Spleen (tissue), 11 donors: ENCODE measurements around the gene SPON1. TPM values are rescaled to one million over a fixed set of nuclear protein-coding genes. Genes with fewer than 3 reads are reported as not detected.

Source experiments
- DNase-seq: peaks from one replicate; pipeline ENCODE4 v3.0.0-alpha.2; 2020
- H3K27ac ChIP-seq, 8 donors: fragments of 200-600 bp; sonication (generic) in 7 of 8; 1 replicate in 4 of 8; 2 replicates in 4 of 8; pipeline versions ENCODE4 v1.5.0 to v1.8.0; 2016 to 2021; ENCODE audit warnings: inconsistent platforms in 4 of 8, mild to moderate bottlenecking in 4 of 8, moderate library complexity in 1 of 8
- H3K27me3 ChIP-seq, 7 donors: fragments of 200-600 bp; sonication (generic) in 6 of 7; replicated peaks in 1 of 7; 1 replicate in 4 of 7; 2 replicates in 3 of 7; pipeline versions ENCODE4 v1.5.0 to v1.8.0; 2016 to 2021; ENCODE audit warnings: inconsistent platforms in 3 of 7, mild to moderate bottlenecking in 1 of 7
- H3K36me3 ChIP-seq, 6 donors: fragments of 200-600 bp; sonication (generic) in 5 of 6; 1 replicate in 4 of 6; 2 replicates in 2 of 6; pipeline versions ENCODE4 v1.5.0 to v1.8.0; 2016 to 2021; ENCODE audit warnings: inconsistent platforms in 2 of 6
- H3K4me1 ChIP-seq, 6 donors: fragments of 200-600 bp; sonication (generic) in 5 of 6; 1 replicate in 3 of 6; 2 replicates in 3 of 6; pipeline versions ENCODE4 v1.5.0 to v1.8.0; 2016 to 2021; ENCODE audit warnings: inconsistent platforms in 3 of 6
- H3K4me3 ChIP-seq, 8 donors: fragments of 200-600 bp; sonication (generic) in 7 of 8; 1 replicate in 4 of 8; 2 replicates in 4 of 8; pipeline versions ENCODE4 v1.5.0 to v1.8.0; 2016 to 2021; ENCODE audit warnings: inconsistent platforms in 4 of 8, mild to moderate bottlenecking in 4 of 8, moderate library complexity in 2 of 8
- H3K9me3 ChIP-seq, 8 donors: fragments of 200-600 bp; sonication (generic) in 7 of 8; 1 replicate in 4 of 8; 2 replicates in 4 of 8; pipeline versions ENCODE4 v1.5.0 to v1.8.0; 2016 to 2021; ENCODE audit warnings: inconsistent platforms in 4 of 8
- CTCF ChIP-seq, 11 experiments: fragments of 200-600 bp in 7 of 11; fragments of 450-650 bp in 4 of 11; sonication (generic) in 4 of 11; IDR thresholded peaks in 8 of 11; conservative IDR thresholded peaks in 3 of 11; 1 replicate in 7 of 11; 2 replicates in 4 of 11; pipeline versions ENCODE4 v1.4.0 to v1.8.0; 2016 to 2021; ENCODE audit warnings: antibody characterized with exemption in 11 of 11, inconsistent platforms in 4 of 11, mild to moderate bottlenecking in 1 of 11
- POLR2A ChIP-seq, 3 donors: fragments of 450-650 bp; IDR thresholded peaks; one replicate each; pipeline ENCODE4 v1.5.1; 2017; ENCODE audit warnings: antibody characterized with exemption in 3 of 3, mild to moderate bottlenecking in 1 of 3
- POLR2AphosphoS5 ChIP-seq, 3 donors: sonication (generic); formaldehyde crosslinking; IDR thresholded peaks; one replicate each; pipeline ENCODE4 v1.5.1; 2017; ENCODE audit warnings: antibody characterized with exemption in 3 of 3
- WGBS, 5 donors: extraction: QIAGEN DNeasy Blood & Tissue Kit in 3 of 5; methylation state at CpG; one replicate each; pipeline versions ENCODE4 v1.1.5 to v1.1.7; 2013 to 2018; 5-methylcytosine and 5-hydroxymethylcytosine counted together
- intact Hi-C: fragments of 100-400 bp; cut with DNase I; formaldehyde crosslinking; loops from one replicate; pipeline ENCODE4 v1.15.0; 2023; ENCODE audit warnings: low total_unique reads
- polyA plus RNA-seq, 3 donors: library from polyadenylated mRNA; stranded (reverse); fragments of 200-250 nt; gene quantifications; one replicate each; pipeline ENCODE4 v1.2.1, GENCODE V29; 2013
- total RNA-seq, 7 donors: library from RNA; depleted of rRNA in 3 of 7; stranded (reverse); fragments of >200 nt in 3 of 7; fragmentation: NEBNext Ultra II Directional in 4 of 7; extraction: Animal tissue kit (Norgen Biotek cat#: 25700) in 4 of 7; gene quantifications; one replicate each; pipeline versions ENCODE4 v1.1.0 to v1.2.1, GENCODE V29; 2016 to 2021
- donor health status: healthy with polysubstance abuse.
- donor health status: DM: no; HTN: no; CAD: no; lungs with moderate emphysema.
- donor health status: DM: no; HTN: no; CAD: no.
- donor health status: Bipolar disorder and iron deficiency.
- donor health status: healthy.
- donor health status: DM: no; HTN: no; CAD: no.
- donor health status: DM: yes; HTN: yes; CAD: no.

The SPON1 gene
- total and polyA plus RNA-seq, 10 donors = 0.72 to 99.2 (median 10.1) TPM

- Histone ChIP-seq H3K36me3 (no peaks in the 10 kb centered on the region), H3K27ac (no peak overlapping the region), H3K4me3 (no peak overlapping the region), H3K27me3 (no peaks in the 10 kb centered on the region), H3K4me1 (no peaks in the 10 kb centered on the region), H3K9me3 (no peaks in the 10 kb centered on the region)
- TF ChIP-seq POLR2AphosphoS5 (IDR thresholded peaks at IDR 0.05) = no peak
- TF ChIP-seq CTCF (IDR thresholded peaks at IDR 0.05 in 8 of 11, conservative IDR thresholded peaks at IDR 0.05 in 3 of 11) = no peak
- no peak for TF ChIP-seq POLR2A (IDR thresholded peaks at IDR 0.05)
- DNase-seq = no peak
- WGBS, 5 donors = 53 to 87% (median 73%) methylated on average over 1 of the region's 1 CpG
- intact Hi-C loops = no loop called here
Measured at GRCh38 chr11:14055936-14056335, 93.4 kb downstream of the SPON1 start.

- TF ChIP-seq POLR2A (IDR thresholded peaks at IDR 0.05) = no peak
- TF ChIP-seq CTCF (IDR thresholded peaks at IDR 0.05 in 8 of 11, conservative IDR thresholded peaks at IDR 0.05 in 3 of 11) = no peak
- TF ChIP-seq POLR2AphosphoS5 (IDR thresholded peaks at IDR 0.05) = no peak
- 78 to 97% (median 86%) methylated on average over 5 of the region's 5 CpGs for WGBS, 5 donors
Measured at GRCh38 chr11:14058061-14058460, 95.5 kb downstream of the SPON1 start.

GRCh38 chr11:14059491-14059890 lies 97.0 kb downstream of the SPON1 start:
- Histone ChIP-seq H3K9me3 (no peaks in the 10 kb centered on the region), H3K27ac (no peak overlapping the region), H3K4me1 (no peaks in the 10 kb centered on the region), H3K36me3 (no peaks in the 10 kb centered on the region), H3K27me3 (no peaks in the 10 kb centered on the region), H3K4me3 (no peak overlapping the region)
- 38 to 68% (median 49%) methylated on average over 1 of the region's 1 CpG for WGBS, 5 donors
- no peak for DNase-seq
- TF ChIP-seq CTCF (IDR thresholded peaks at IDR 0.05 in 8 of 11, conservative IDR thresholded peaks at IDR 0.05 in 3 of 11) (no peak), POLR2A (IDR thresholded peaks at IDR 0.05) (no peak), POLR2AphosphoS5 (IDR thresholded peaks at IDR 0.05) (no peak)
- intact Hi-C loops = no loop called here

More at GRCh38 chr11:14058061-14058460, 95.5 kb downstream of the SPON1 start:
- no peaks in the 10 kb centered on the region for H3K9me3 ChIP-seq
- no peaks in the 10 kb centered on the region for H3K36me3 ChIP-seq
- no peak for DNase-seq
- H3K27ac ChIP-seq = no peak overlapping the region
- no peaks in the 10 kb centered on the region for H3K4me1 ChIP-seq
- no peak overlapping the region for H3K4me3 ChIP-seq
- intact Hi-C loops = no loop called here
- H3K27me3 ChIP-seq = no peaks in the 10 kb centered on the region

- Histone ChIP-seq H3K27ac (no peak overlapping the region), H3K36me3 (no peaks in the 10 kb centered on the region), H3K9me3 (no peaks in the 10 kb centered on the region), H3K27me3 (no peaks in the 10 kb centered on the region), H3K4me3 (no peak overlapping the region), H3K4me1 (peaks cover 0 to 6% (median 0%) of the 10 kb centered on the region in 6 donors)
- no peak for DNase-seq
- intact Hi-C loops = no loop called here
- TF ChIP-seq POLR2AphosphoS5 (IDR thresholded peaks at IDR 0.05) (no peak), POLR2A (IDR thresholded peaks at IDR 0.05) (no peak), CTCF (IDR thresholded peaks at IDR 0.05 in 8 of 11, conservative IDR thresholded peaks at IDR 0.05 in 3 of 11) (no peak)
- WGBS, 5 donors = 80 to 87% (median 87%) methylated on average over 3 of the region's 3 CpGs
Measured at GRCh38 chr11:14061721-14062120, 99.2 kb downstream of the SPON1 start.
